Measurements from ENCODE around the gene COA8. TPM values are rescaled to one million over a fixed set of nuclear protein-coding genes. Genes with fewer than 3 reads are reported as not detected.

COA8 gene
- total and polyA plus RNA-seq, 10 of the 15 experiments (the other 5 are each of a cell fraction or from before 2014, with no cell fraction given): 6.1 to 69.5 (median 25.8) TPM

- ChIA-PET SMC1A (ENCODE audit: uncharacterized antibody, unreplicated experiment) (no interaction called here), RAD21 (ENCODE audit: unreplicated experiment) (interaction anchor here (1.0 to 1.6 kb wide), 3 partner anchors 27 to 45 kb away, joined by 3 to 10 read pairs (median 4); no protein-coding TSS in a partner anchor), CTCF (interaction anchor here (0.8 to 5.7 kb wide), 4 partner anchors 23 to 44 kb away, joined by 3 to 53 read pairs (median 4); no protein-coding TSS in a partner anchor), POLR2A (no interaction called here)
- DNase-seq (ENCODE audit: low read depth, low spot score) (no peak), ATAC-seq (no peak), FAIRE-seq (no peak)
- no peak for TF ChIP-seq ZBTB4 (CRISPR knock-in tag; IDR thresholded peaks at IDR 0.05)
- no peak for TF ChIP-seq MLLT1 (IDR thresholded peaks at IDR 0.05)
- TF ChIP-seq ZBED1 (IDR thresholded peaks at IDR 0.05; ENCODE audit: borderline replicate concordance): no peak
- TF ChIP-seq MTA3 (IDR thresholded peaks at IDR 0.05; ENCODE audit: borderline replicate concordance, low read length): no peak
- TF ChIP-seq ASH2L (IDR thresholded peaks at IDR 0.05; ENCODE audit: borderline replicate concordance, low read depth): no peak
- no peak for TF ChIP-seq NR2F1 (conservative IDR thresholded peaks at IDR 0.05)
- TF ChIP-seq NR2C1 (IDR thresholded peaks at IDR 0.05): no peak
- TF ChIP-seq WRNIP1 (IDR thresholded peaks at IDR 0.05; ENCODE audit: borderline replicate concordance, low read depth, low read length): no peak
- no peak for TF ChIP-seq SREBF2 (IDR thresholded peaks at IDR 0.05; ENCODE audit: low read length)
- no peak for TF ChIP-seq MXI1 (IDR thresholded peaks at IDR 0.05; ENCODE audit: low read depth, low read length)
- TF ChIP-seq YBX1 (IDR thresholded peaks at IDR 0.05): no peak
- Histone ChIP-seq H3K4me3 (no peak overlapping the region), H2AFZ (ENCODE audit: control insufficient read depth, low read depth, low read length) (no peak overlapping the region), H3K4me1 (ENCODE audit: control insufficient read depth, insufficient read depth, low read length) (no peaks in the 10 kb centered on the region), H3K27ac (ENCODE audit: control insufficient read depth, insufficient read depth) (no peak overlapping the region), H3K9me3 (replicated peaks; ENCODE audit: control insufficient read depth, insufficient read depth, low read length) (no peaks in the 10 kb centered on the region), H4K20me1 (ENCODE audit: control insufficient read depth, insufficient read depth) (no peaks in the 10 kb centered on the region), H3K9ac (ENCODE audit: control insufficient read depth, insufficient read depth, low read length) (no peak overlapping the region), H3K27me3 (replicated peaks in 1 of 2; ENCODE audit: control insufficient read depth in 2 of 2, insufficient read depth in 2 of 2, low read length in 1 of 2) (no peaks in the 10 kb centered on the region), H3K4me2 (ENCODE audit: control insufficient read depth, insufficient read depth) (no peak overlapping the region), H3K79me2 (ENCODE audit: control insufficient read depth, insufficient read depth, low read length) (no peaks in the 10 kb centered on the region), H3K36me3 (ENCODE audit: control insufficient read depth in 2 of 2, insufficient read depth in 2 of 2, low read length in 1 of 2) (no peaks in the 10 kb centered on the region)
- in situ Hi-C loops (cut with MboI) (no loop called here), intact Hi-C loops (cut with micrococcal nuclease; ENCODE audit: unreplicated experiment) (no loop called here)
- BruUV-seq (replicated peaks): no TSS peak
- 69% methylated on average over 29 of the region's 29 CpGs for WGBS (ENCODE audit: insufficient coverage, insufficient replicate concordance, low lambda C conversion rate, missing lambda C conversion rate)
Observed at GRCh38 chr14:103545219-103545914, 17.4 kb upstream of the COA8 start.
